ENCODE measurements around the gene C1QTNF12.

C1QTNF12 gene

DNA sequence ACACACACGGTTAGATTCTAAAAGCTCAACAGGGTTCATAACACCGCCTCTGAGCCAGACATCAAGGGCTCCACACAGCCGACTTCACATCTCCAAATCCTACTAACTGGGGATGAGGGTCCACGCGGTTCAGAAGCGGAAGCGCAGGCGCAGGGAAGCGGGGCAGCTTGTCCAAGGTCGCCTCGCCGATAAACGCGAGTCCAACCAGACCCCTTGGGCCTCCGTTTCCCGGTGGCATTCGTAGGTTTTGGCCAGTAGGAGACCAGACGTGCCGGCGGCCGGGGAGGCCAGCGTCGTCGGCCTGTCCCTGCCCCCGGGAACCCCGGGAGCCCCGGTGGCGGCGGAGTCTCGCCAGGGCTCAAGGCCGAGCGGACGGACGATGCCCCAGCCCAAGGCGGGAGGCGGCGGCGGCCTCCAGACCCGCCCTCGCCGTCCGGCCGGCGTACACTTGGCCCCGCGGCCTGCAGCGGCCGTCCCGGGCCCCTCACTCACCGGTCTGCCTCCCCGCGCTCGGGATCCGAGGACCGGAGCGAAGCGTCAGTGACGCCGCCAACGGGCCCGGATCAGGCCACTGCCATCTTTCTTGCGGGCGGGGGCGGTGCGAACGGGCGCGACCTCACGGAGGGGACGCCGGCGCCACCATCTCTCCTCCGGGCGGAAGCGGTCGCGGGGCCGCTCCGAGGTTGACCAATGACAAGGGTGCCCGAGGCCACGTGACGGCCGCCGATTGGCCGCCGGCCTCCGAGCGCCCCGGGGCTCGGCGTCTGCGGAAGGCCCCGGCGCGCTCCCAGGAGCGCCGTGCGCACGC lies 14.9 kb downstream of the C1QTNF12 start, which contains the start of gene SDF4:
Gene SDF4, minus strand, starts transcription at position 602 of the 808 bp plus-strand sequence. CDS start 3,229 bp downstream, outside the sequence.
- ChIA-PET POLR2A (interaction anchor here (0.6 kb wide), 1 partner anchor 144 kb away, joined by 3 read pairs; the partner anchor contains the start of gene AURKAIP1), CTCF (interaction anchor here (0.8 to 2.9 kb wide), 7 partner anchors 10 to 168 kb away, joined by 3 to 8 read pairs (median 3); partner anchors contain the start of gene UBE2J2)
- DNase-seq (ENCODE audit: extremely low spot score): peak; percentile 100
- TF ChIP-seq, protein P1, sequence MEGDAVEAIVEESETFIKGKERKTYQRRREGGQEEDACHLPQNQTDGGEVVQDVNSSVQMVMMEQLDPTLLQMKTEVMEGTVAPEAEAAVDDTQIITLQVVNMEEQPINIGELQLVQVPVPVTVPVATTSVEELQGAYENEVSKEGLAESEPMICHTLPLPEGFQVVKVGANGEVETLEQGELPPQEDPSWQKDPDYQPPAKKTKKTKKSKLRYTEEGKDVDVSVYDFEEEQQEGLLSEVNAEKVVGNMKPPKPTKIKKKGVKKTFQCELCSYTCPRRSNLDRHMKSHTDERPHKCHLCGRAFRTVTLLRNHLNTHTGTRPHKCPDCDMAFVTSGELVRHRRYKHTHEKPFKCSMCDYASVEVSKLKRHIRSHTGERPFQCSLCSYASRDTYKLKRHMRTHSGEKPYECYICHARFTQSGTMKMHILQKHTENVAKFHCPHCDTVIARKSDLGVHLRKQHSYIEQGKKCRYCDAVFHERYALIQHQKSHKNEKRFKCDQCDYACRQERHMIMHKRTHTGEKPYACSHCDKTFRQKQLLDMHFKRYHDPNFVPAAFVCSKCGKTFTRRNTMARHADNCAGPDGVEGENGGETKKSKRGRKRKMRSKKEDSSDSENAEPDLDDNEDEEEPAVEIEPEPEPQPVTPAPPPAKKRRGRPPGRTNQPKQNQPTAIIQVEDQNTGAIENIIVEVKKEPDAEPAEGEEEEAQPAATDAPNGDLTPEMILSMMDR (IDR thresholded peaks at IDR 0.05; ENCODE audit: control extremely low read depth, extremely low read depth, low read depth, missing control alignments): no peak

- TF ChIP-seq, protein P1 (IDR thresholded peaks at IDR 0.05; ENCODE audit: control extremely low read depth, extremely low read depth, low read depth, missing control alignments): no peak
- DNase-seq (ENCODE audit: extremely low spot score): no peak
- CTCF ChIA-PET: interaction anchor here (0.8 to 2.9 kb wide), 6 partner anchors 11 to 167 kb away, joined by 3 to 8 read pairs (median 3); partner anchors contain the start of gene UBE2J2
- POLR2A ChIA-PET: no interaction called here
Observed at GRCh38 chr1:1230656-1231399, 15.7 kb downstream of the C1QTNF12 start.

DNA sequence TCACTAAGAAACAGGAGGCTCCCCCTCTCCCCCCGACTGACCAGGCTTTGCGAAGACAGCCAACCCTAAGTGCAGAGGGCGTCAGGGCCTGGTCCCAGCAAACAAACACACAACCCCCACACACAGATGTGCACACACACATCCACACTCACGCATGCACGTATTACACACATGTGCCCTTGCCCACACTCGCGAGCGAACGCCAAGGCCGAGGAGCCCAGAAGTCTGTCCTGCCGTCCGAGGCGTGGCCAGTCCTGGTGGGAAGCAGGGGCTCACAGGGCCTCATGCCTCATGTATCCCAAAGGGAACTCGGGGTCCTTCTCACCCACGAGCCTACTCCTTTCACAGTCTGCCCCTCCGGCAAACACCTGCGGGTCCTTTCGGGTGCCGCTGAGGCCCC lies 16.8 kb downstream of the C1QTNF12 start:
- no peak for DNase-seq (ENCODE audit: extremely low spot score)
- CTCF ChIA-PET: interaction anchor here (1.0 to 2.9 kb wide), 2 partner anchors 17 to 107 kb away, joined by 3 to 8 read pairs; no protein-coding TSS in a partner anchor
- TF ChIP-seq, protein P1 (IDR thresholded peaks at IDR 0.05; ENCODE audit: control extremely low read depth, extremely low read depth, low read depth, missing control alignments): no peak
- POLR2A ChIA-PET: interaction anchor here (0.5 kb wide), 1 partner anchor 15 kb away, joined by 3 read pairs; no protein-coding TSS in a partner anchor

DNA sequence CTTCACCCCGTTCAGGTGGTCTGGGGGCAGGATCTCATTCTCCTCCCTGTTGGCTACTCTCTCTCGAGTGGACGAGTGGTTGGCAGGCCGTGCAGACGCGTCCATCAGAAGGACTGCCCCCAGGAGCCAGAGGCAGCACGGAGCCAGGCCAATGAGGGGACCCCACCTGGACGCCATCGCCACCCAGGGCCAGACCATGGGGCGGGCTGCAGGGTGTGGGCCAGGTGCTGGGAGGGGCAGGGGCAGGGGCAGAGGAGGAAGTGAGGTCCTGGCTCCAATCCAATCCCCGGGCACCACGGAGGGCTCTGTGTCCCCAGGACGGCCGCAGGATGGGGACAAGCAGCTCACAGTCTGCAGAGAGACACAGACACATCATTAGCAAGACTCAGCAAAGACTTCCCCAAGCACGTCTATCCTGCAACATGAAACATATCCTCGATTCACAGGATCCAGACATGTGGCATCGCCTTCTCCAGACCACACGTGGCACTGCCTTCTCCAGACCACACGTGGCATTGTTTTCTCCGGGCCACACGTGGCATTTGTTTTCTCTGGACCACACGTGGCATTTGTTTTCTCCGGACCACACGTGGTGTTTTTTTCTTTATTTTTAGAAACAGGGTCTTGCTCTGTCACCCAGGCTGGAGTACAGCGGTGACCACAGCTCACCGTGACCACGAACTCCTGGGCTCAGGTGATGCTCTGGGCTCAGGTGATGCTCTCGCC lies 17.8 kb downstream of the C1QTNF12 start:
- ChIA-PET POLR2A (interaction anchor here (0.5 kb wide), 1 partner anchor 14 kb away, joined by 3 read pairs; no protein-coding TSS in a partner anchor), CTCF (interaction anchor here (1.0 to 2.9 kb wide), 2 partner anchors 16 to 106 kb away, joined by 3 to 8 read pairs; no protein-coding TSS in a partner anchor)
- DNase-seq (ENCODE audit: extremely low spot score): no peak
- TF ChIP-seq, protein P1 (IDR thresholded peaks at IDR 0.05; ENCODE audit: control extremely low read depth, extremely low read depth, low read depth, missing control alignments): no peak

GRCh38 chr1:1228187-1228586 lies 18.3 kb downstream of the C1QTNF12 start:
- TF ChIP-seq, protein P1 (IDR thresholded peaks at IDR 0.05; ENCODE audit: control extremely low read depth, extremely low read depth, low read depth, missing control alignments): no peak
- CTCF ChIA-PET: no interaction called here
- POLR2A ChIA-PET: no interaction called here
- no peak for DNase-seq (ENCODE audit: extremely low spot score)

Data from GM10248 (cell line).